EH (cell line): ENCODE measurements around the gene KLHL21.
A peak's percentile ranks its signal among the peaks of the same experiment; 100 is the strongest.
"Not testable (repeated sequence)": the region's sequence is repeated elsewhere in the genome, so short reads cannot be mapped to it uniquely, and the experiment has no call there.

Experiments used
- DNase-seq: peaks from one replicate; pipeline ENCODE4 v3.0.0-alpha.2; 2015; ENCODE audit warnings: low read depth

KLHL21 gene

DNA sequence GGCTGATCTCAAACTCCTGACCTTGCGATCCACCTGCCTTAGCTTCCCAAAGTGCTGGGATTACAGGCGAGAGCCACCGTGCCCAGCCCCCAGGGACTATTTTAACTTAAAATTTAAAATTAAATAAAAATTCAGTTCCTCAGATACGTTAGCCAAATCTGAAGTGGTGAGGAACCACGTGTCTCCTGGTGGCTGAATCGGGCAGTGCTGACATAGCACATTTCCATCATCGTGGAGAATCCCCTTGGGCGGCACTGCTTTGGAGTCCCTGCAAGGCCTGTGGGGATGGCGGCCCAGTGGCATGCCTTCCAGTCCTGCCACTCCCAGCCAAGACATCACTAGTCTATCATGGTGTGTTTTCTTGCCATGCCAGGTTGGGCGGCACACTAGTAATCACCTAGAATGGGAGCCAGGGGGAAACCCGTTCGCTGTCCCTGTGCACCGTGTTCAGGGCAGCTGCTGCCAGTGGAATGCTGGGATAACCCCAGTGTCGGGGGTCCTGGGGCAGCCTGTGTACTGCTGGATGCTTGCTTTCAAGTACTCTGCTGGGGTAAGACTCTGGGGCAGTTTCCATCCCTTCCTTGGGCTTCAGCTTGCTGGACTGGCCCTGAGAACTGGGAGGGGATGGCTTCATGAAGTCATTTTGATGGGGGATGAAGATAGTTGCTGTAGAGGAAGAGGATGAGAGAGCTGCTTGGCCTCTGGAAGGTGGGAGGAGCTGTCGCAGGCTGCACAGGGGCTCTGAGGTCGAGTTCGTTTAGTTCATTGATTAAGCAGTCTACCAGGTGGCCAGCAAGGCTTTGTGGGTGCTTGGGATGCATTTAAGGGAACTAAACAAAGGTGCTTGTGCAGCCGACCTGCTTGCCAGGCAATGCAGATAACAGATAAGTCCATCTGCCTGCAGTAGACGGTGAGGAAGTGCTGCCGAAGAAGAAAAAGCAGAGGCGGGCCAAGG, 18.3 kb downstream of the KLHL21 start:
- no peak for DNase-seq

DNA sequence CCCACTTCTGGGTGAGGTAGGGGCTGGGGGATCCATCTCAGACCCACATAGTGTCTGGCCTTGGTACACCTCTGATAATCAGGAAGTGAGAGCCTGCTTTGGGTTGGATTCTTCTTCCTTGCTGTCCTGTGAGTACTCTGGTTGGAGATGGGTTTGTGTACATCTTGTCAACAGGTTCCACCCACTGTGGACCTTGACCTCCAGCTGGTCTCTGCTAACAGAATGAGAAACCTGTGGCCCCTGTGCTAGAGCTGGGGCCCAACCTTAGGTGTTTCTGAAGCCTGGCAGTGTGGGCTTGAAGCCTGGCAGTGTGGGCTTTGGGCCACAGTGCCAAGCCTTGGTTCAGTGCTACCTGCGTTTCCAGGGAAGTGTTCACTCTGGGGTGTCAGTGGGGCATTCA, 20.3 kb downstream of the KLHL21 start:
- no peak for DNase-seq

DNA sequence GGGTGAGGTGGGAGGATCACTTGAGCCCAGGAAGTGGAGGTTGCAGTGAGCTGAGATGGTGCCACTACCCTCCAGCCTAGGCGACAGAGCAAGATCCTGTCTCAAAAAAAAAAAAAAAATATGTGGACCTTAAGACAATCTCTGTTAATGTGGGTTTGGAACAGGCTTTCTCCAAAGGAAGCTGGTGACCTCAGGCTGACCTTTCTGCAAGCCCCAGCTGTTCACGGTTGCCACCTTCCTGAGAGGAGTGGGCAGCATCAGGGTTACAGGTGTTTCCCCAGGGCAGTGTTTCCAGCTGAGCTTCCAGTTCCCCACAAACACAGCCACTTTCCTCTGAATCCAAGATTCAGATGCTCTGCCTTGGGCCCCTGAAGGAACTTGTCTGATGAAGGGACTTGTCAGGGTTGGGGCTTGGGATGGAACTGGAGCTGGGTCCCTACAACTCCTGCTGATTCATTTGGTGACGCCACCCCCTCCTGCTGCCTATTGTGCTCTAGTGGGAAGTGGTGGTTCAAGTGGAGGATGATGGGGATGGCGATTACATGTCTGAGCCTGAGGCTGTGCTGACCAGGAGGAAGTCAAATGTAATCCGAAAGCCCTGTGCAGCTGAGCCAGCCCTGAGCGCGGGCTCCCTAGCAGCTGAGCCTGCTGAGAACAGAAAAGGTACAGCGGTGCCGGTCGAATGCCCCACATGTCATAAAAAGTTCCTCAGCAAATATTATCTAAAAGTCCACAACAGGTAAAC, 20.9 kb downstream of the KLHL21 start:
- no peak for DNase-seq

DNA sequence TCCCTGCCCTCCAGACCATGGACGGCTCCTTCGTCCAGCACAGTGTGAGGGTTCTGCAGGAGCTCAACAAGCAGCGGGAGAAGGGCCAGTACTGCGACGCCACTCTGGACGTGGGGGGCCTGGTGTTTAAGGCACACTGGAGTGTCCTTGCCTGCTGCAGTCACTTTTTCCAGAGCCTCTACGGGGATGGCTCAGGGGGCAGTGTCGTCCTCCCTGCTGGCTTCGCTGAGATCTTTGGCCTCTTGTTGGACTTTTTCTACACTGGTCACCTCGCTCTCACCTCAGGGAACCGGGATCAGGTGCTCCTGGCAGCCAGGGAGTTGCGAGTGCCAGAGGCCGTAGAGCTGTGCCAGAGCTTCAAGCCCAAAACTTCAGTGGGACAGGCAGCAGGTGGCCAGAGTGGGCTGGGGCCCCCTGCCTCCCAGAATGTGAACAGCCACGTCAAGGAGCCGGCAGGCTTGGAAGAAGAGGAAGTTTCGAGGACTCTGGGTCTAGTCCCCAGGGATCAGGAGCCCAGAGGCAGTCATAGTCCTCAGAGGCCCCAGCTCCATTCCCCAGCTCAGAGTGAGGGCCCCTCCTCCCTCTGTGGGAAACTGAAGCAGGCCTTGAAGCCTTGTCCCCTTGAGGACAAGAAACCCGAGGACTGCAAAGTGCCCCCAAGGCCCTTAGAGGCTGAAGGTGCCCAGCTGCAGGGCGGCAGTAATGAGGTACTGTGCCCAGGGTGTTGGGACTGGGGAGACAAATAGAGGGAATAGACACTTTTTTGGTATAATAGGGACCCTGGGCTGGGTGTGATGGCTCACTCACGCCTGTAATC, 21.9 kb downstream of the KLHL21 start:
- DNase-seq: peak; percentile 26

DNA sequence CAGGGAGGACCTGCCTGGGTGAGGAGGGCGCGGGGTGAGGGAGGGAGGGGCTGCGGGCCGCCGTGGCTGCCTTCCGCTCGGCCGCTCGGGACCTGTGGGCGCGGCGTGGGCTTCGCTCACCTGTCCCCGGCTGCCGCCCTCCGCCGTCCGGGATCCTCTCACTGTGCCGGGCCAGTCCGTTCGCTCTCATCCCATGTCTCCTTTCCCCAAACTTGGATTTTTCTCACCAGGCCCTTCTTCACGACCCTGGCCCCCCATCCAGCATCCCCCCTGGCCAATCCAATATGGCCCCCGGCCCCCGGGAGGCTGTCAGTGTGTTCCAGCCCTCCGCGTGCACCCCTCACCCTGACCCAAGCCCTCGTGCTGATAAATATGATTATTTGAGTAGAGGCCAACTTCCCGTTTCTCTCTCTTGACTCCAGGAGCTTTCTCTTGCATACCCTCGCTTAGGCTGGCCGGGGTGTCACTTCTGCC, 22.5 kb downstream of the KLHL21 start:
- DNase-seq: no peak

DNA sequence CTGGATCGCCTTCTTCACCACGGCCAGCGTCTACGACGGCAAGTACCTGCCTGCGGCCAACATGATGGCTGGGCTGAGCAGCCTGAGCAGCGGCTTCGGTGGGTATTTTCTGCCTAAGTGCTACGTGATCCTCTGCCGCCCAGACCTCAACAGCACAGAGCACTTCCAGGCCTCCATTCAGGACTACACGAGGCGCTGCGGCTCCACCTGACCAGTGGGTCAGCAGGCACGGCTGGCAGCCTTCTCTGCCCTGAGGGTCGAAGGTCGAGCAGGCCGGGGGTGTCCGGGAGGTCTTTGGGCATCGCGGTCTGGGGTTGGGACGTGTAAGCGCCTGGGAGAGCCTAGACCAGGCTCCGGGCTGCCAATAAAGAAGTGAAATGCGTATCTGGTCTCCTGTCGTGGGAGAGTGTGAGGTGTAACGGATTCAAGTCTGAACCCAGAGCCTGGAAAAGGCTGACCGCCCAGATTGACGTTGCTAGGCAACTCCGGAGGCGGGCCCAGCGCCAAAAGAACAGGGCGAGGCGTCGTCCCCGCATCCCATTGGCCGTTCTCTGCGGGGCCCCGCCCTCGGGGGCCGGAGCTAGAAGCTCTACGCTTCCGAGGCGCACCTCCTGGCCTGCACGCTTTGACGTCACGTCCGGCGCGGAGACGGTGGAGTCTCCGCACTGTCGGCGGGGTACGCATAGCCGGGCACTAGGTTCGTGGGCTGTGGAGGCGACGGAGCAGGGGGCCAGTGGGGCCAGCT, 23.1 kb downstream of the KLHL21 start, which contains the start of gene ZBTB48:
TSS of gene ZBTB48 (plus strand) at position 621 of the 745 bp plus-strand sequence. CDS start 616 bp downstream, outside the sequence.
- peak; percentile 97 for DNase-seq

DNA sequence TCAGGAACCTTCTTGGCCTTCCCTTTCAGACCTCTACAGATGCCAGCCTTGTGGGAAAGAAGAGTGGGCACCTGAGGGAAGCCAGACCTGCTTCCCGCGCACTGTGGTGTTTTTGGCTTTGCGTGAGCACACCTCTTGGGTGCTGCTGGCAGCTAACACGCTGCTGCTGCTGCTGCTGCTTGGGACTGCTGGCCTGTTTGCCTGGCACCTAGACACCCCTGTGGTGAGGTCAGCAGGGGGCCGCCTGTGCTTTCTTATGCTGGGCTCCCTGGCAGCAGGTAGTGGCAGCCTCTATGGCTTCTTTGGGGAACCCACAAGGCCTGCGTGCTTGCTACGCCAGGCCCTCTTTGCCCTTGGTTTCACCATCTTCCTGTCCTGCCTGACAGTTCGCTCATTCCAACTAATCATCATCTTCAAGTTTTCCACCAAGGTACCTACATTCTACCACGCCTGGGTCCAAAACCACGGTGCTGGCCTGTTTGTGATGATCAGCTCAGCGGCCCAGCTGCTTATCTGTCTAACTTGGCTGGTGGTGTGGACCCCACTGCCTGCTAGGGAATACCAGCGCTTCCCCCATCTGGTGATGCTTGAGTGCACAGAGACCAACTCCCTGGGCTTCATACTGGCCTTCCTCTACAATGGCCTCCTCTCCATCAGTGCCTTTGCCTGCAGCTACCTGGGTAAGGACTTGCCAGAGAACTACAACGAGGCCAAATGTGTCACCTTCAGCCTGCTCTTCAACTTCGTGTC, 23.9 kb downstream of the KLHL21 start:
- DNase-seq: no peak

DNA sequence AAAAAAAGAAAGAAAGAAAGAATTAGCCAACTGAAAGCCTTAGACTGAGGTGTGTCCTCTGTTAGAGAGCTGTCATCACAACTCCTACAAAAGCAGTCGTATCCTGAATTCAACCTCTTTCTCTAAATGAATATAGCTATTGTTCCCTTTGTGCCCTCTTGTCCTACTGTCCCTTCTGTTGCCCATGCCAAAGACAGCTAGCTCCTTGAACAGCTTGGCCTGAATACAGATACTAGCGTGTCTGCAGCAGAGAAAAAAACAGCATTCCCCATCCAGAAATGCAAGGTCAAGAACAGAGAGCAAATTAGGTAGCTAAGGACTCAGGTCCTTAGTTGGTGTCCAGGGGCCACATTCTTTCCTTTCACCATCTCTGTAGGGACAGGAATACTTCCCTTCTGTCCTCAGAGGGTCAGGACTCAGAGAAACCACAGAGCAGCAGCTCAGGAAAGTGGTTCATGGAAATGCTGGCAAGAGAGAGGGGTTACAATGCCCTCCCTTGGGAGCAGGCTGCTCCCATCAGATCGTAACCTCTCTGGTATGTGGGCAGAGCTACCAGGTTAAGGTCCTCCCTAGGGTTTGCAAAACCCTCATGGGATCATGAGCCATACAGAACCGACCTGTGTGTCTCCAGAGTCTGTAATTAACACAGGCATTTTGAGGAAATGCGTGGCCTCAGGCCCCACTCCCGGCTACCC, 24.7 kb downstream of the KLHL21 start:
- no peak for DNase-seq

DNA sequence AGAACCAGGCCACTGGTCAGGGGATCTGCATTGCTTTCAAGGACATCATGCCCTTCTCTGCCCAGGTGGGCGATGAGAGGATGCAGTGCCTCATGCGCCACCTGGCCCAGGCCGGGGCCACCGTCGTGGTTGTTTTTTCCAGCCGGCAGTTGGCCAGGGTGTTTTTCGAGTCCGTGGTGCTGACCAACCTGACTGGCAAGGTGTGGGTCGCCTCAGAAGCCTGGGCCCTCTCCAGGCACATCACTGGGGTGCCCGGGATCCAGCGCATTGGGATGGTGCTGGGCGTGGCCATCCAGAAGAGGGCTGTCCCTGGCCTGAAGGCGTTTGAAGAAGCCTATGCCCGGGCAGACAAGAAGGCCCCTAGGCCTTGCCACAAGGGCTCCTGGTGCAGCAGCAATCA, 27.9 kb downstream of the KLHL21 start:
- DNase-seq: no peak

DNA sequence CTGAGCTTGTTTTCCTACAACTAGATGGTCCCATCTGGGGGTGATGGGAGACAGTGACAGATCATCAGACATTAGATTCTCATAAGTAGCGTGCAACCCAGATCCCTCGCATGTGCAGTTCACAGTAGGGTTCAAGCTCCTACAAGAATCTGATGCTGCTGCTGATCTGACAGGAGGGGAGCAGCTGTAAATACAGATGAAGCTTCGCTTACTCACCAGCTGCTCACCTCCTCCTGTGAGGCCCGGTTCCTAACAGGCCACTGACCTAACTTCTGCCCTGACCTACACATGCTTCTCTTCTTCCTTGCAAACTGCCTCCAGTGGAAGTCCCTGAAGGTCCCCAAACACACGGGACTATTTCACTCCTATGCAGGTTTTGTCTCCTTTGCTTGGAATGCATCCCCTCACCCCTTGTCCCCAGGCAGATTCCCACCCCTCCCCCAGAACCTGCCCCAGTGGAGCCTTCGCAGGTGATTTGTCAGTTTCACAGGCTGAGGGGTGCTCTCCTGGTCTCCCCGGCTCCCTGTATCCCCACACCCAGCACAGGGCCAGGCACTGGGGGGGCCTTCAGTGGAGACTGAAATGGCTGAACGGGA, 28.5 kb downstream of the KLHL21 start:
- DNase-seq: no peak

DNA sequence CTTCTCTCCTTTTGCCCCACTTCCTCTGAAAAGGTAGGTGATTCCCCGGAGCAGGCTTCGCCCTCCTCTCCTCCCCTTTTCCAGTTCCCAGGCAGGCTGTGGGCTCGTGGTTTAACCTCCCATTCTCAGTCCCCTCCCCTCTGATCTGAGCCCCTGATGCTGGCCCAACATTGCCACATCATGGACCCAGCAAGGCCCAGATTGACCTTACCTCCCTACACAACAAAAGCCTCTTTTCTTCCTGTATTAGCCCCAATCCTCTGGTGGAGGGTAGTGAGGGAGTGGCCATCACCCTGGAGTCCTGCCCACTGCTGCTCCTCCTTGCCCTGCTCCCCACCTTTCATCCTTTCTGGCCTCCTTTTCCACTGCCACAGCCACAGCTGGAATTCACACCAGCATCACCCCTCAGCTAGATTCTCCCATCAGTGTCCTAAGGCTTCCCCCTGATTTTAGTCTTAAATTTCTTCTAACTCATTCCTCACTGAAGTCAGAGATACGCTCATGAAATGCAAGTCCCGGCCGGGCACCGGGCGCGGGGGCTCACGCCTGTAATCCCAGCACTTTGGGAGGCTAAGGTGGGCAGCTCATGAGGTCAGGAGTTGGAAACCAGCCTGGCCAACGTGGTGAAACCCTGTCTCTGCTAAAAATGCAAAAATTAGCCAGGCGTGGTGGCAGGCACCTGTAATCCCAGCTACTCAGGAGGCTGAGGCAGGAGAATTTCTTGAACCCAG, 29.9 kb downstream of the KLHL21 start:
- no peak for DNase-seq

DNA sequence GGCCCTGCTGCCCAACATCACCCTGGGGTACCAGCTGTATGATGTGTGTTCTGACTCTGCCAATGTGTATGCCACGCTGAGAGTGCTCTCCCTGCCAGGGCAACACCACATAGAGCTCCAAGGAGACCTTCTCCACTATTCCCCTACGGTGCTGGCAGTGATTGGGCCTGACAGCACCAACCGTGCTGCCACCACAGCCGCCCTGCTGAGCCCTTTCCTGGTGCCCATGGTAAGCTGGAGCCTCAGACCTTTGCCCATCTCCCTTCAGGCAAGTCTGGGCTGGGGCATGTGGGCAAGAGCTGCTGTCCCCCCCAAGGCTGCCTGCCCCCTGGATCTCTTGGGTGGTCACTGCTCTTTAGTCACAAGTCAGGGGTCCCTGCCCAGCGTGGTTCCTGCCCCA, 31.7 kb downstream of the KLHL21 start:
- DNase-seq: no peak

DNA sequence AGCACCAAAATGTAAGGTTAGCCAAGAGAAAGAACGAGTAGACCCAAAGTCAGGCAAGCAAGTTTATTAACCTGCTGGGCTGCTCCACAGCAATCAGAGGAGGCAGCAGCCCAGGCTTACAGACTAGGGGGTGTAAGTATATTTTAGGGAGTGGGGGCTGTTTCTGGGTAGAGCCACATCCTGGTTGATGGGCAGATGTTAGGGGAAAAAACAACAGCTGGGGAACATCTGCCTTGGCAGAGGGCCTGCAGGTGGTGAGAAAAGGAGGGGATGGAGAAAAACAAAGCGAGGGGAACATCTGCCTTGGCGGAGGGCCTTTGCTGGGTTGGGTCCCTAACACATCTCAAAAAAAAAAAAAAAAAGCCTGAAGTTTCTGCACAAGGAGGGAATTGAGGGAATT, 32.6 kb downstream of the KLHL21 start:
- no peak for DNase-seq

DNA sequence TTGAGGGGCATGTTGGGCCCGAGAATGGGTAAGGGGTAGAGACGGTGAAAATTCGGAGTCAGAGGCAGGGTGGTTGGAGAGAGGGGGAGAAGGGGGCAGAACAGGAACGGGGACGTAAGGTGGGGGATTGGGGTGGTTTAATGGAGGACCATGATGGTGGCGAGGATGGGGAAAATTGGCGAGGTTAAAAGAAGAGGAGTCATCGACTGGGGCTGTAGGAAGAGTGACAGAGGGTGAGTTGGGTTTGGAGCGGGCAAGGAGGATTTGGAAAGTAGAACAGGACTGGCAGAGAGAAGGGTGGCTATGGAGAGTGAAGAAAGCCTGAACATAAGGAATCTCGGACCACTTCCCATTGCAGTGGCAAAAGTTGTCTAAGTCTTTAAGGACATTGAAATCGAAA, 33.6 kb downstream of the KLHL21 start:
- no peak for DNase-seq

DNA sequence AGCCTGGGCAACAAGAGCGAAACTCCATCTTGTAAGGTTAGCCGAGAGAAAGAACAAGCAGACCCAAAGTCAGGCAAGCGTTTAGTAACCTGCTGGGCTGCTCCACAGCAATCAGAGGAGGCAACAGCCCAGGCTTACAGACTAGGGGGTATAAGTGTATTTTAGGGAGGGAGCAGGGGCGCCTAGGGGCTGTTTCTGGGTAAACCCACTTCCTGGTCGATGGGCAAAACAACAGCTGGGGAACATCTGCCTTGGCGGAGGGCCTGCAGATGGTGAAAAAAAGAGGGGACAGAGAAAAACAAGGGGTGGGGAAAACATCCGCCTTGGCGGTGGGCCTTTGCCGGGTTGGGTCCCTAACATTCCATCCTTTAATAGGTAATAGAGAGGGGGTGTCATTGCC, 42.4 kb downstream of the KLHL21 start:
- DNase-seq: no peak

DNA sequence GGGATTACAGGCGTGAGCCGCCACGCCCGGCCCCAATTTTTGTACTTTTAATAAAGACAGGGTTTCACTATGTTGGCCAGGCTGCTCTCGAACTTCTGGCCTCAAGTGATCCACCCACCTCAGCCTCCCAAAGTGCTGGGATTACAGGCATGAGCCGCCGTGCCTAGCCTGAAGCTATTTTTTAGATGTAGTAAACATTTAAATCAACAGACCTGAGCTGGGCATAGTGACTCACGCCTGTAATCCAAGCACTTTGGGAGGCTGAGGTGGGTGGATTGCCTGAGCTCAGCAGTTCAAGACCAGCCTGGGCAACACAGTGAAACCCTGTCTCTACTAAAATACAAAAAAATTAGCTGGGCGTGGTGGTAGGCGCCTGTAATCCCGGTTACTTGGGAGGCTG, 43.5 kb downstream of the KLHL21 start:
- DNase-seq: not testable (repeated sequence)

DNA sequence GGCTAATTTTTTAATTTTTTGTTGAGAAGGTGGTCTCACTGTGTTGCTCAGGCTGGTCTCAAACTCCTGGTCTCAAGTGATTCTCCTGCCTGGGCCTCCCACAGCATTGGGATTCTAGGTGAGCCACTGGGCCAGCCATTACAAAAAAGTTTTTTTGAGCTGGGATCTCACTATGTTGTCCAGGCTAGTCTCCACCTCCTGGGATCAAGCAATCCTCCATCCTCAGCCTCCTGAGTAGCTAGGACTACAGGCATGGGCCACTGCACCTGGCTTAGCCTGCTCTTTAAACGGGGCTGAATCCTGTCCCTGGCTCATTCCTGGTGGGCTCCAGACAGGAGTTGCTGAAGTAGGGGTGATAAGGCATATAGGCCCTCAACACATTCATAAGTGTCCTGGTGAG, 45.1 kb downstream of the KLHL21 start:
- DNase-seq: no peak

DNA sequence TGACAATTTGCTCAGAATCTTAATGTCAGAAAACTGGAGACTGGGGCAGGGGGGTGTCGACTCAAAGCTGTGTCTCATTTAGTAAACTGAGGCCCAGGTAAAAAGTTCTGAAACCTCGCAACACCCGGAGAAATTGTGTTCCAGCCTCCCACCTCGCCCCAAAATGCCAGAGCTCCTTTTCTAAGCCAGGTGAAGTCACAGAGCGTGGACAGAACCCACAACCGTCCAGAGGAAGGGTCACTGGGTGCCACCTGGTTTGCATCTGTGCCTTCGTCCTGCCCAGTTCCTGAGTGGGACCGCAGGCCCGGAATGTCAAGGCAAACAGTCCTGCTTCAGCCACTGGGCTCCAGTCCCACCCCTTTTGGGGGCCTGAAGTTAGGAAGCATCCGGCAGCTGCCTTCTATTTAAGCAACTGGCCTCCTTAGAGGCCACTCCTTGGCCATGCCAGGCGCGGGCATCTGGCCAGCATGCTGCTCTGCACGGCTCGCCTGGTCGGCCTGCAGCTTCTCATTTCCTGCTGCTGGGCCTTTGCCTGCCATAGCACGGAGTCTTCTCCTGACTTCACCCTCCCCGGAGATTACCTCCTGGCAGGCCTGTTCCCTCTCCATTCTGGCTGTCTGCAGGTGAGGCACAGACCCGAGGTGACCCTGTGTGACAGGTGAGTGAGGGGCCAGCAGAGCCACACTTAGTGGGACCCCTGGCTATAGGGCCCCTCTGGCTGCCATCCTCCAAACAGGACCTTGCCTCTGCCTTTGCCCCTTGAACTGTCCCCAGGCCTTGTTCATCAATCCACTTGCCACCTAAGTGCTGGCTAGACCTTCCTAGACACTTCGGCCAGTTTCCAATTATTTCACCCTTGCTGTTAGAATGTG, 47.5 kb downstream of the KLHL21 start, which contains the start of gene TAS1R1:
TSS of gene TAS1R1 (plus strand) at position 401 of the 872 bp plus-strand sequence. CDS start at position 468, 67 bp downstream.
- peak; percentile 55 for DNase-seq
